Sciatic nerve (tissue), 2 donors: ENCODE measurements around the gene CCM2. TPM values are rescaled to one million over a fixed set of nuclear protein-coding genes. Genes with fewer than 3 reads are reported as not detected.
A peak's percentile ranks its signal among the peaks of the same experiment; 100 is the strongest.

Experiments
- ATAC-seq: fragments of 200-7000 bp; cut with Tn5 transposase; one replicate; pipeline ENCODE4 v1.9.1; 2020; ENCODE audit warnings: mild to moderate bottlenecking, moderate library complexity
- DNase-seq: peaks from one replicate; pipeline ENCODE4 v3.0.0-alpha.2; 2020; ENCODE audit warnings: low spot score
- intact Hi-C: fragments of 100-400 bp; cut with DNase I; formaldehyde crosslinking; loops from one replicate; pipeline ENCODE4 v1.14.2; 2022
- total RNA-seq: library from RNA; stranded (reverse); fragmentation: NEBNext Ultra II Directional; extraction: Animal tissue kit (Norgen Biotek cat#: 25700); gene quantifications from one replicate; pipeline ENCODE4 v1.2.1, GENCODE V29; 2021
- donor health status: DM: no; HTN: no; CAD: no.
- donor health status: DM: no; HTN: no; CAD: no.

The CCM2 gene
- total RNA-seq, 1 donor from 2014 or later: 42.9 TPM

DNA sequence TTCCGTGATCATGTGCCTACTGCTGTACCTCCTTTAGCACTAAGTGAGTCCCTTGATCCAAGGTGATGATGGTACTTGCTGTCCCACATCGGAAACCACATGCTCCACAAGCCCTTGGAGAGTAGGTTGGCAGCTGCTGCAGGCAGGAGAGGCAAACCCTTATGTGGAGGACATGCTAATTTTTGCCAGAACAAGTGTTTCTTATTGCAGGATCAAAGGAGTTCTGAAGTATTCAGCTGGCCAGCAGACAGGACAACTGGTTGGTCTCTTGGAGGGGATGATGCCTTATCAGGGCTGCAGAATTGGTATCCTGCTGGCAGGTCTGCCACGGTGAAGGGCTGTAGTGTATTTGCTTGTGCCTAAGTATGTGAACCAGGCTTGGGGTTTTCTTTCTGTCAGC, 52.0 kb downstream of the CCM2 start:
- DNase-seq (no peak), ATAC-seq (no peak)
- intact Hi-C loops: no loop called here

GRCh38 chr7:45053401-45053800, 53.4 kb downstream of the CCM2 start:
- intact Hi-C loops: no loop called here
- ATAC-seq (no peak), DNase-seq (no peak)

DNA sequence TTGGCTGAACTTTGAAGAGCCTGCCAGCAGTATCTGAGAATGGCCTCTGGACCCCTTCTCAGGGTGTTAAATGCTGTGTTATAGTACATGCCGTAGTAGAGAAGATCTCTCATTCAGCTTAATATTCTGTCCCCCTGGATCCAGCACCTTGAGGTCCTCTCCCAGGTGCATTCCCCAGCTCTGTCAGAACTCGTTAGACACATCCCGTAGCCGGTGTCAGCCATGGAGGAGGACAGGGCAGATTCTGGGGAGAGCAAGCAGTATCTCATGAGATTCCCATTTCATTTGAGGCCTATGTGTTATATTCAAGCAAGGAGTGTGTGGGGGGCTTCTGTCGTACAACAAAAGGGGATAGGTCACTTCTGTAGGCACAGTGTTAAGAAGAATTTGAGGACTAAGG, 53.9 kb downstream of the CCM2 start:
- intact Hi-C loops: no loop called here
- DNase-seq: no peak
- no peak for ATAC-seq

GRCh38 chr7:45054442-45054841, 54.4 kb downstream of the CCM2 start:
- intact Hi-C loops: no loop called here
- ATAC-seq (no peak), DNase-seq (no peak)

DNA sequence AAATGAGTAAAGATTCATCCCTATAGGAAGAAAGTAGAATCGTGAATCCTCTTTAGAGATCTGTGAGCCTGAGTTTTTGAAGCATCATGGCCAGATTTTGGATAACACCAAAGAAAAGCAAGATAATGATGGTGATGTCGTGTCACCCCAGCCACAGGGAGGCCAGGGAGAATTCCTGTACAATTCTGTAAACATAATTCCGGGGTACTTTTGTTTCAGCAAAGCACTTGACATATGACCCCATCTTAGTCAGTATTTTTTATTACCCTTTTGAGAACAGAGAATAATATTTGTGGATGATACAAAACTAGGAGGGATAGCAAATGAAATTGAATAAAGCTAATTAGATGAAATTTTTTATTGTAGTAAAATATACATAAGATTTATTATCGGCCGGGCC, 55.0 kb downstream of the CCM2 start:
- intact Hi-C loops: no loop called here
- no peak for DNase-seq
- ATAC-seq: no peak

GRCh38 chr7:45055594-45056219, 55.7 kb downstream of the CCM2 start:
- DNase-seq: no peak

DNA sequence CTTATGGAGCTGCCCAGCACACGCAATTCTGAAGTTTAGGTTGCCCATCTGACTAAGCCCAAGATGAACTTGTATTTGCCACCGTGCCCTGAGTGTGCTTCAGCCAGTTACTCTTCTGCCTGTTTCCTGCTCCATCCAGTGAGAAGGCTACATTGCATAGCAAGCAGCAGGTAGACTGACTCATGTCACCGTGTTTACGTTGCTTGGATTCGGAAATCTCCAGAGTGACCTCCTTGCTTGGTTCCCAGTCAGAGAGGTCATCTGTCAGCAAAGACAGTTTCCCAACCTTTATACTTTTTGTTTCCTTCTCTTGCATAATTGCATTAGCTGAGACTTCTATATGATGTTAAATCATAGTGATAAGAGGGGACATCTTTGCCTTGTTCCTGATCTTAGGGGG, 57.9 kb downstream of the CCM2 start:
- intact Hi-C loops: no loop called here
- DNase-seq (no peak), ATAC-seq (no peak)

More at GRCh38 chr7:45055594-45056219, 55.7 kb downstream of the CCM2 start:
- intact Hi-C loops: no loop called here
- no peak for ATAC-seq

DNA sequence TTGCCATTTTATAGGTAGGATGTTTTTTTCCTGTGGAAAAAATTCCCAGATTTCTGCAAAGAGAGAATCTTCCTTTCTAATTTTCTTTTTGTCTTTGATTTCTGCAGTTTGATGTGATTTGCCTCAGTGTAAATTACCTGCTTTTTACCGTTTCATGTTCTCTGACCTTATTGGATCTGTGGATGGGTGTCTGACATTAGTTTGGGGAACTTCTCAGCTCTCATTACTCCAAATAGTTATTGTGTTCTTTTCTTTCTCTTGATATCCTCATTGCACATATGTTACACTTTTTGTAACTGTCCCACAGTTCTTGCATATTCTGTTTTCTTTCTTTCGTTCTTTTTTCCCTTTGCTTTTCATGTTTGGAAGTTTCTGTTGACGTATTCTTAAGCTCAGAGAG, 60.3 kb downstream of the CCM2 start:
- intact Hi-C loops: no loop called here
- no peak for ATAC-seq
- DNase-seq: no peak

DNA sequence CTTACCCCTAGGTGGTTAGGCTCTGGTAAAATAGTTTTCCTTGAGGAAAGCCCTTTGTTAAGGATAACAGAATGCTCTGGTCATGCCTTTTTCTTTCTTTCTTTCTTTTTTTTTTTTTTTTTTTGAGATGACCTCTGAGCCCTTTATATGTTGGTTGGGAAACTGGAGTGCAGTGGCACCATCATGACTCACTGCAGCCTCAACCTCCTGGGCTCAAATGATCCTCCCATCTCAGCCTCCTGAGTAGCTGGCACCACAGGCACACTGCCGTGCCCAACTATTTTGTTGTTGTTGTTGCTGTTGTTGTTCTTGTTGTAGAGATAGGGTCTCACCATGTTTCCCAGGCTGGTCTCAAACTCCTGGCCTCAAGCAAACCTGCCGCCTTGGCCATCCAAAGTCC, 61.4 kb downstream of the CCM2 start:
- DNase-seq: no peak
- ATAC-seq: no peak
- intact Hi-C loops: no loop called here

- DNase-seq (no peak), ATAC-seq (no peak)
- intact Hi-C loops: no loop called here
Measured at GRCh38 chr7:45061806-45062425, 61.9 kb downstream of the CCM2 start.

GRCh38 chr7:45064047-45064725, 64.2 kb downstream of the CCM2 start:
- intact Hi-C loops: no loop called here
- ATAC-seq: peak; percentile 27
- DNase-seq: no peak

DNA sequence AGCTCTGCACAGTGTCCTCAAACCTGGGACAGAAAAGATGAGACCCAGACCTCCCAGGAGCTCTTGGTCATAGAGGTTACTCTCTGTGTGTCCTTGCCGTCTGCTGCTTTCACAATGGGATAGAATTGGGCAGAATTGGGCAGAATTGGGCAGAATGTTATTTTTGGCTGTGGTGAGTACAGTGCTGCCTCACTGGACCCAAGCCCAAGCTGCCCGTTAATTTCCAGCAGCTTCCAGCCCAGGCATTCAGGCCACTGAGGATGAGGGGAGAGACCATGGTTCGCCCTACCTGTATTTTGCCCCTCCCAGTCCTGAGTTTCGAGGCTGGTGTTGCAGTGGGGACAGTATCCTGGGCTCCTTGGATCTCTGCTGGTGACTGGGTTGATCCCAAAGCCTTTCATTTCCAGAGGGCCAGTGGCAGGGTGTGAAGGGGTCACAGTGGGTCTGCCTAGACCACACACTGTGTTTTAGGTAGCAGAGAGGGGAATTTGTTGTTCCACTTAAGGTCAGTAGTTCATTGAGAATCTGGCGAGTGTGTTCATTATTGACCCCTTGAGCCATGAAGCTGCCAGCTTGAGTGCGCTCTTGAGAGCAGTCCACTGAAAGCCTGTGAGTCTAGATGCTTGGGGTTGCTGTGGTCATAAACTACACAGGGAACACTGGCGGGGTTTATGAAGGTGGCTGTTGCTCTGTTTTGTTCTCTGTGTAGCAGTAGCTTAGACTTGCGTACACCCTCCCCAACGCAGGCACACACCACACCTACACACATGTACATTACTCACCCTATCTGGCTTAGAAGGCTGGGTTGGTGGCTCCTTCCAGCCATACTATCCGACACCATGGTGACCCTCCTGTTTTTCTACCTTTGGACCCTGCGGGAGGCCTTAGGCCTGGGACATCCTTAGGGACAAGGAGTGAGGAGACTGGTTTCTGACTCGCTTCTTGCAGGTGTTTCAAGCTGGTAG, 65.3 kb downstream of the CCM2 start:
- no peak for DNase-seq
- intact Hi-C loops: no loop called here
- ATAC-seq: no peak

- intact Hi-C loops: no loop called here
- DNase-seq (no peak), ATAC-seq (no peak)
Measured at GRCh38 chr7:45066409-45066808, 66.4 kb downstream of the CCM2 start.

GRCh38 chr7:45067582-45067981, 67.6 kb downstream of the CCM2 start:
- ATAC-seq (no peak), DNase-seq (no peak)
- intact Hi-C loops: no loop called here

DNA sequence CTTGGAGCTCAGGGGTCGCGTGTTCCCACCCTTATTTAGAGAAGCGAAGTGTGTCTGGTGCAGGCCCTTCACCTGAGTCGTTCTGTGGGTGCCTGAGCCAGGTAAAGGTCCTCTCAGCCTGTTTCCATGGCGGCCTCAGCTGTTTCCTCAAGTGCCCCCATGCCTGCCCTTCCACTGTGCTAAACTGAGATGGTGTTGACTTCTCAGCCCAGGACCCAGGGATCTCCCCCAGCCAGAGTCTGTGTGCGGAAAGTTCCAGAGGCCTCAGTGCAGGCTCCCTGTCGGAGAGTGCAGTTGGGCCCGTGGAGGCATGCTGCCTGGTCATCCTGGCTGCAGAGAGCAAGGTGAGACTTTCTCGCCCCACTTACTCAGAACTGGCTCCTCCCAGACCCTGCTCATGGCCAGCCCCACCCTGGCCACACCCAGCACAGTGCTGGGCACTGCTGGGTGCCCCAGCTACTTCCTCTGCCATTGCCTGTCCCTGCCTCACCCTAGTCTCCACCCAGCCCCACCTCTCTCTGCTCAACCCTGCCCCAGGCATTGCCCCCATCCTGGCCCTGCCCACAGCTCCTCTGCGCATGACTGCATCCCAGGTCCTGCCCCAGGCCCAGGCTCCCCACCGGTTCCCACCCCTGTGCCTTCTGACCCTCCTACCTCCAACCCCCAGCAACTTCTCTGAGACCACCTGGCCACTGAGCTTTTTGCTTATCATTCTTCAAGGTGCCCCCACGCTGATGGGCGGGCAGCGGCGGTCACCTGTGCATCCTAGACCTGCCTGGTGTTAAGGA, 68.4 kb downstream of the CCM2 start:
- DNase-seq (no peak), ATAC-seq (no peak)
- intact Hi-C loops: no loop called here

DNA sequence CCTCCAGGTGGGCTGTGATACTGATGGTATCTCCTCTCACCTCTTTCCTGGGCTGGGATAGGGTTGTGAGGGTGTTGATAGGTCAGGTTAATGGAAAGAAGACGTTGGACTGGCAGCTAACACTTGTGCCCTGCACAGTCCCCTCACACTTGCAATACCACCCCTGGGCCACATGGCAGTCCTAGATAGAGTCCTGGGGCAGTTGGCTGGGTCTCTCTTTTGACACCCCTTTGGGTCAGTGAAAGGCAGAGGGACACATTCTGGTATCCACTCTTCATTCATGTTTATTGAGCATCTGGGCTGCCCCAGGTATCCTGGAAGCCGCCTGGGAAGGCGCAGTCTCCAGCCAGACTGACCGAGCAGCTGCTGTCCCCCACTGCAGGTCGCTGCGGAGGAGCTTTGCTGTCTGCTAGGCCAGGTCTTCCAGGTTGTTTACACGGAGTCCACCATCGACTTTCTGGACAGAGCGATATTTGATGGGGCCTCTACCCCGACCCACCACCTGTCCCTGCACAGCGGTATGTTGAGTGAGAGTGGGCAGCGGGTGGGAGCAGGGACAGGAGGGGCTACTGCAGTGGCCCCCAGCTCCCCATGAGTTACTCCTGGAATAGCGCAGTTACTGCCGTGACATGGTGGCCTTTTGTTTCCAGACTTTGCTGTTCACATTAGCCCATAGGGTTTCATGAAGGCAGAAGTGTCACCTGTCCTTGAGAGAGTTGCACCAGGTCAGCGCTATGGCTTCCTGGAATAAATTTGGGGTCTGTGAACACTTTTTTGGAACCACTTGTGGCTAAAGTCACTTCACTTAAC, 69.6 kb downstream of the CCM2 start:
- intact Hi-C loops: no loop called here
- DNase-seq (no peak), ATAC-seq (no peak)

DNA sequence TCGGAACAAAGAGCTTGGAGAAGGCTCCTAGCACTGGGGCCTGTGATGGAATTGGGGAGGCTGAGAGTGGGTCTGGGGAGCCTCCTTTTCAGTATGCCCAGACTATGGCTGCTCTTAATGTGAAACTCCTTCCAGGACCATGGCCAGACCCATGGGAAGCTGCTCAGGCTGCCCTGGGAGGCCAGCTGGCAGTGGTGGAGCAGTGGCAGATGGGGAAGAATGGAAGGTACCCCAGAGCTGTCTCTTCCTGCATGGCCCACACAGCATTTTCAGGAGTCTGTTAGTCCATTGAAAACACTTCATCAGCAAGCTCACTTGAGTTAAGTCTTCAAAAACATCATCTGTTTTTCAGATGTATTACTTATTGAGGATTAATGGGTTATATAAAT, 70.2 kb downstream of the CCM2 start:
- DNase-seq: no peak
- no peak for ATAC-seq
- intact Hi-C loops: no loop called here

GRCh38 chr7:45071528-45071927, 71.5 kb downstream of the CCM2 start:
- DNase-seq: no peak

More at GRCh38 chr7:45071528-45071927, 71.5 kb downstream of the CCM2 start:
- ATAC-seq: no peak
- intact Hi-C loops: no loop called here
